Nephron (organoid): Measurements from ENCODE around the gene SH3RF1.

ENCODE experiments used
- H3K27ac Mint-ChIP-seq, 3 experiments: 2 replicates each; pipeline ENCODE4 v1.8.0; 2020; ENCODE audit warnings: mixed read lengths in 3 of 3, mild to moderate bottlenecking in 2 of 3, moderate library complexity in 1 of 3
- H3K27me3 Mint-ChIP-seq: 2 replicates; pipeline ENCODE4 v1.8.0; 2021; ENCODE audit warnings: low read depth, mild to moderate bottlenecking, moderate library complexity, mixed read lengths
- H3K36me3 Mint-ChIP-seq: 2 replicates; pipeline ENCODE4 v1.8.0; 2020; ENCODE audit warnings: low read depth, mixed read lengths
- H3K4me1 Mint-ChIP-seq: 2 replicates; pipeline ENCODE4 v1.8.0; 2020; ENCODE audit warnings: mixed read lengths
- H3K4me3 Mint-ChIP-seq, 3 experiments: 2 replicates each; pipeline ENCODE4 v1.8.0; 2020; ENCODE audit warnings: mild to moderate bottlenecking in 3 of 3, mixed read lengths in 3 of 3, moderate library complexity in 2 of 3
- H3K9me3 Mint-ChIP-seq: 2 replicates; pipeline ENCODE4 v1.8.0; 2020; ENCODE audit warnings: mixed read lengths
- TF ChIP-seq, protein P1 (sequence below), 3 experiments: fragments of 200-600 bp; sonication (generic); IDR thresholded peaks; one replicate each; pipeline ENCODE4 v1.5.0; 2021; ENCODE audit warnings: antibody characterized with exemption in 3 of 3; ENCODE audit not compliant: unreplicated experiment in 3 of 3

The SH3RF1 gene

GRCh38 chr4:169142391-169142790, 128.4 kb downstream of the SH3RF1 start:
- TF ChIP-seq, protein P1, sequence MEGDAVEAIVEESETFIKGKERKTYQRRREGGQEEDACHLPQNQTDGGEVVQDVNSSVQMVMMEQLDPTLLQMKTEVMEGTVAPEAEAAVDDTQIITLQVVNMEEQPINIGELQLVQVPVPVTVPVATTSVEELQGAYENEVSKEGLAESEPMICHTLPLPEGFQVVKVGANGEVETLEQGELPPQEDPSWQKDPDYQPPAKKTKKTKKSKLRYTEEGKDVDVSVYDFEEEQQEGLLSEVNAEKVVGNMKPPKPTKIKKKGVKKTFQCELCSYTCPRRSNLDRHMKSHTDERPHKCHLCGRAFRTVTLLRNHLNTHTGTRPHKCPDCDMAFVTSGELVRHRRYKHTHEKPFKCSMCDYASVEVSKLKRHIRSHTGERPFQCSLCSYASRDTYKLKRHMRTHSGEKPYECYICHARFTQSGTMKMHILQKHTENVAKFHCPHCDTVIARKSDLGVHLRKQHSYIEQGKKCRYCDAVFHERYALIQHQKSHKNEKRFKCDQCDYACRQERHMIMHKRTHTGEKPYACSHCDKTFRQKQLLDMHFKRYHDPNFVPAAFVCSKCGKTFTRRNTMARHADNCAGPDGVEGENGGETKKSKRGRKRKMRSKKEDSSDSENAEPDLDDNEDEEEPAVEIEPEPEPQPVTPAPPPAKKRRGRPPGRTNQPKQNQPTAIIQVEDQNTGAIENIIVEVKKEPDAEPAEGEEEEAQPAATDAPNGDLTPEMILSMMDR (IDR thresholded peaks at IDR 0.05; ENCODE audit: unreplicated experiment in 3 of 3): no peak
- H3K36me3 Mint-ChIP-seq: peaks cover 18% of the 10 kb centered on the region
- no peaks in the 10 kb centered on the region for H3K27me3 Mint-ChIP-seq

DNA sequence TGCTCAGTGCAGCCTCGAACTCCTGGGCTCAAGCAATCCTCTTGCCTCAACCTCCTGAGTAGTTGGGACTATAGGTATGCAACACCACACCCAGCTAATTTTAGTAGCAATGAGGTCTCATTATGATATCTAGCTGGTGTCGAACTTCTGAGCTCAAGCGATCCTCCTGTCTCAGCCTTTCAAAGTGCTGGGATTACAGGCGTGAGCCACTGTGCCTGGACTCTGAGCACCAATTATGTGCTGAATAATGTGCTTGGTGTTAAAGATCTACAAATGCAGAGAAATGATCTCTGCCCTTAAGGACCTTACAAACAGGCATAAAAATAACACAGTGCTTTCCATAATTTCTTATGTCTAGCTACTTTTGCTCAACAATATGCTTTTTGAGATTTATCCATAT, 131.7 kb downstream of the SH3RF1 start:
- H3K9me3 Mint-ChIP-seq: no peaks in the 10 kb centered on the region
- H3K36me3 Mint-ChIP-seq: peaks cover 29% of the 10 kb centered on the region
- H3K27me3 Mint-ChIP-seq: no peaks in the 10 kb centered on the region
- H3K4me1 Mint-ChIP-seq: peaks cover 24% of the 10 kb centered on the region
- TF ChIP-seq, protein P1 (IDR thresholded peaks at IDR 0.05; ENCODE audit: unreplicated experiment in 3 of 3): no peak
- H3K27ac Mint-ChIP-seq: no peak overlapping the region
- H3K4me3 Mint-ChIP-seq: no peak overlapping the region

More at GRCh38 chr4:169142391-169142790, 128.4 kb downstream of the SH3RF1 start:
- Mint-ChIP-seq H3K27ac (peak overlapping the region; percentile 83 to 98 (median 87)), H3K4me3 (no peak overlapping the region), H3K9me3 (no peaks in the 10 kb centered on the region), H3K4me1 (peaks cover 4% of the 10 kb centered on the region)

- no peaks in the 10 kb centered on the region for H3K9me3 Mint-ChIP-seq
- H3K4me3 Mint-ChIP-seq: no peak overlapping the region
- H3K36me3 Mint-ChIP-seq: peaks cover 36% of the 10 kb centered on the region
- TF ChIP-seq, protein P1 (IDR thresholded peaks at IDR 0.05; ENCODE audit: unreplicated experiment in 3 of 3): no peak
- H3K27me3 Mint-ChIP-seq: no peaks in the 10 kb centered on the region
- peak overlapping the region in 1 of 3 experiments; percentile 26 for H3K27ac Mint-ChIP-seq
- peaks cover 24% of the 10 kb centered on the region for H3K4me1 Mint-ChIP-seq
These were observed 133.2 kb downstream of the SH3RF1 start for GRCh38 chr4:169137558-169137920.

- no peak overlapping the region for H3K4me3 Mint-ChIP-seq
- peaks cover 24% of the 10 kb centered on the region for H3K4me1 Mint-ChIP-seq
- peak overlapping the region; percentile 16 to 26 (median 20) for H3K27ac Mint-ChIP-seq
- TF ChIP-seq, protein P1 (IDR thresholded peaks at IDR 0.05; ENCODE audit: unreplicated experiment in 3 of 3): no peak
- no peaks in the 10 kb centered on the region for H3K9me3 Mint-ChIP-seq
- no peaks in the 10 kb centered on the region for H3K27me3 Mint-ChIP-seq
- H3K36me3 Mint-ChIP-seq: peaks cover 39% of the 10 kb centered on the region
These were observed 133.8 kb downstream of the SH3RF1 start for GRCh38 chr4:169136796-169137557.

GRCh38 chr4:169136330-169136729, 134.4 kb downstream of the SH3RF1 start:
- TF ChIP-seq, protein P1 (IDR thresholded peaks at IDR 0.05; ENCODE audit: unreplicated experiment in 3 of 3): no peak
- H3K9me3 Mint-ChIP-seq: no peaks in the 10 kb centered on the region
- H3K27ac Mint-ChIP-seq: peak overlapping the region; percentile 16 to 26 (median 20)
- peaks cover 43% of the 10 kb centered on the region for H3K36me3 Mint-ChIP-seq
- H3K4me3 Mint-ChIP-seq: no peak overlapping the region
- H3K27me3 Mint-ChIP-seq: no peaks in the 10 kb centered on the region
- peaks cover 24% of the 10 kb centered on the region for H3K4me1 Mint-ChIP-seq

GRCh38 chr4:169135776-169136175, 135.0 kb downstream of the SH3RF1 start:
- peaks cover 47% of the 10 kb centered on the region for H3K36me3 Mint-ChIP-seq
- peaks cover 24% of the 10 kb centered on the region for H3K4me1 Mint-ChIP-seq
- no peak overlapping the region for H3K4me3 Mint-ChIP-seq
- no peaks in the 10 kb centered on the region for H3K27me3 Mint-ChIP-seq
- peak overlapping the region; percentile 16 to 26 (median 20) for H3K27ac Mint-ChIP-seq
- no peaks in the 10 kb centered on the region for H3K9me3 Mint-ChIP-seq
- TF ChIP-seq, protein P1 (IDR thresholded peaks at IDR 0.05; ENCODE audit: unreplicated experiment in 3 of 3): no peak
